HG03175 (cell line): ENCODE results near the gene GMPR2.
"Not testable (repeated sequence)": the region's sequence is repeated elsewhere in the genome, so short reads cannot be mapped to it uniquely, and the experiment has no call there.

Experiments used
- ATAC-seq: cut with Tn5 transposase; IDR thresholded peaks from one replicate; pipeline ENCODE4 v1.9.1; 2021; ENCODE audit warnings: mild to moderate bottlenecking, moderate library complexity; ENCODE audit not compliant: unreplicated experiment

The GMPR2 gene

DNA sequence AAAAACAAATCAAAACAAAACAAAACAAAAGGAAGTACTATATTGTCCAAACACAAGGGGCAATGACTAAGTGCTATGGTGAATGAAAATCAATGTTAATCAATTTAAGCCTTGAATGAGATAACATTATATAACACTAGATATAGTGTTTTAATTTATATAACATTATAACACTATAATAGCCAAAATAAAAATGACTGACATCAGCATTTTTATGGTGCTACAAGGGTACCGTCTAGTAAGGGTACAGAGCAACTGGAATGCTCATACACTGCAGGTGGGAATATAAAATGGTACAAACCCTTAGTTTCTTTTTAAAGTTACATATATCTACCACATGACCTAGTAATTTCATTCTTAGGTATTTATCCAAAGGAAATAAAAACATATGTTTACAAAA is 6.3 kb upstream of the GMPR2 start:
- no peak for ATAC-seq

DNA sequence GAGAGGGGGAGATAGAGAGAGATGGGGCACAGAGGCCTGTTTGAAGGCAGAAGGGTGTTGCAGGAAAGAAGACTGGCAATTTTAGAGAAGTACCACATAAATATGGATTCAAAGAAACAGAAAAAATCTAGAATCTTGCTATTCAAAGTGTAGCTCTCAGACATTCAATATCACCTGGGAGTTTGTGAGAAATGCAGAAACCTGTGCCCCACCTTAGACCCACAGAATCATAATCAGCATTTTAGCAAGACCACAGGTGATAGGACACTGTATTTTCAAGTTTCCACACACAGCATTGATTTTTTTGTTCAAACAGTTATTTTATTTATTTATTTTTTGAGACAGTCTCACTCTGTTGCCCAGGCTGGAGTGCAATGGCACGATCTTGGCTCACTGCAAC is 3.8 kb upstream of the GMPR2 start:
- no peak for ATAC-seq

GRCh38 chr14:24231263-24232120 is 1.2 kb upstream of the GMPR2 start:
- peak; percentile 11 for ATAC-seq

- peak; percentile 79 for ATAC-seq
Measured at GRCh38 chr14:24232121-24232644, 546 bp upstream of the GMPR2 start, which contains the start of gene NEDD8. TSS of gene NEDD8 (minus strand) at chr14:24232367. CDS start at chr14:24232267, 100 bp downstream.

- ATAC-seq, result no peak
Measured at GRCh38 chr14:24233538-24233866, 773 bp downstream of the GMPR2 start.

DNA sequence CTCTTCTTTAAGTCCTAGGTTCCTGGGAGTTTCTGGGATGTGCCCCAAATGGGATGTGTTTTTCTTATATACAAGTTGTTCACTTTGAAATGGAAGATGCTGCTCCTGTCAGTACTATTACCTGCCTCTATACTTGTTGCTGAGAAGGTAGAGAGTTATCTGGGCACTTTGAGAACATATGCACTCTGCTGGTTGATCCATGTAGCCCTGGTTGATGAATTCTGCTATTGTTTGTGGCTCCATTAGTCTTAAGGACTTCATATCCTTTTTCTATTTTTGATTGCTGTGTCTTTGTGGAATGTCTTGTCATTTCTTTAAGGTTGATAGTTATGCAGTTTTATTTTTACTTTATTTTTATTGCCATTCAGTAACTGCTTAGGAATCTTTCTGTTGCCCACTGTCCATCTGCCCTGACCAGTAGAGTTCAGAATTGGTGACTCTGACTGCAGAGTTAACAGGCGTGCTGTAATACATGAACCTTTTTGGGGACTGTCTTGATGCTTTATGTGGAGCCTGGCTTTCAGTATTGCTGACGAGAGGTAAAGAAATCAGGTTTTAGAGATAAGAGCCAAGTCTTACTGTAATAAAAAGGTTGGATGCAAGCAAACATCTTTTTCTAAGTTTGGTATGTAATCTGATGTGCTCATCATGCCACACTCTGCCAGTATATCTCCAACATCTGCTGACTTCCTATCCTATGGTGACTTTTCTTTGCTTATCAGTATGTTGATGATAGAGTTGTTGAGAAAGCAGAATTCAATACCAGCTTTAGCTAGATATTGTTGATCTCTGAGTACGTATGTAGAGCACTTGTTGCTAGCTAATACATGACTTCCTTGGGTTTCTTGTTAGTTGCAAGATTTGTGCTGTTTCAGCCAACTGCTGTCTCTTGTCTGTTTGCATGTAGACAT is 1.6 kb downstream of the GMPR2 start:
- no peak for ATAC-seq

DNA sequence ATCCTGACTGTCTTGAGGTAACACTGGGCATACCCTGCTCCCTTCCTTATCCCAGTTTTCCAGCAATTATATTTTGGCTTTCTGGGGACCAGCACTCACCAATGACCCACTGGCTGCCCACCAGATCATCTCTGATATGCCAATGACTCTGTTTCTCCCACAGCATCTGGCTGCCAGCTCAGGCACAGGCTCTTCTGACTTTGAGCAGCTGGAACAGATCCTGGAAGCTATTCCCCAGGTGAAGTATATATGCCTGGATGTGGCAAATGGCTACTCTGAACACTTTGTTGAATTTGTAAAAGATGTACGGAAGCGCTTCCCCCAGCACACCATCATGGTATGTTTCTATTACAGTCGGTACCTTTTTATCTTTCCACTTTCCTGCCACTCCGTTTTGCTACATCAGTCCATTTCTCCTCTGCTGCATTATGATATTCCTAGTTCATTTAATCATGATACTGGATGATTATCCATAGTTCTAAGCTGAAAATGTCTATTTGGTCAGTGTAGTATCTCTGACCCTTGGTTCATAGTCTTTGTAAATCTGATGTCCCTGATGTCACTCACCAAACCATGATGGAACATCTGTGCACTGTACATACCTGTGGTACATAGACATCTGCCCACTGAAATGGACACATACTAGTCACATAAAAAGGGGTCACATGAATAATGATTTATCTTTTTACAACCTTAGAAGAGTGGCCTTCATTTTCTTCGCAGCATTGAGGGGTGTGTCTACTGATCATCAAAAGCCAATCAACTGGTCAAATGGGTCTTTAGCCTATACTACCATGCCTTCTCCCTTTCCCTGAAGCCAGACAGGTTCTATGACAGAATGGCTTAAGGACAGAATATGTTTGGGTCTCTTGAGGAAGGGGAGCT is 3.3 kb downstream of the GMPR2 start:
- no peak for ATAC-seq

DNA sequence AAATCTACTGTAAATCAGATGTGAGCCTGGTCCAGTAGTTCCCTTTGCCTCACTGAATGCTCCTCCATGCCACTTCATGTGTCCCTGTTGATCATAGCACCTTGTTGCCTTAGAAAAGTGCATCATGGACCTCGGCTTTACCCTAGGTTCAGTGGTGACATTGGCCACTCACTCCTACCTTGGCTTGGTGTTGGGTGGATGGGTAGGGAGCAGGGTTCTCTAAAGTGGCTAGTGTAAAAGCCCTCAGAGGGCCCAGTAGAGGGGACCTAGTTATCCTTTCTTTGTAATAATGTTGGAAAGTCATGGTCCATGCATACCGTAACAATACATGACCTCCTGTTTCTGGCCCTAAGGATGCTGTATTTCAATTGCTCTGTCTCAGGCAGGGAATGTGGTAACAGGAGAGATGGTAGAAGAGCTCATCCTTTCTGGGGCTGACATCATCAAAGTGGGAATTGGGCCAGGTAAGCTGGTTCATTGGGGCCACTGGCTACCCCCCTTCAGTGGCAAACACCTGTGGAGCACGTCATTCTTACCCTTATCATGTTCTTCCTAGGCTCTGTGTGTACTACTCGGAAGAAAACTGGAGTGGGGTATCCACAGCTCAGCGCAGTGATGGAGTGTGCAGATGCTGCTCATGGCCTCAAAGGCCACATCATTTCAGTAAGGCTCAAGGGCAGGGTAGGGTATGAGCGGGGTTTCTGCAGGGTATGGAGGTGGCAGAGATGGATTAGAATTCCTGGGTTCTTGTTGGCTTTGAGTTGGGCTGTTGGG is 4.1 kb downstream of the GMPR2 start:
- no peak for ATAC-seq

DNA sequence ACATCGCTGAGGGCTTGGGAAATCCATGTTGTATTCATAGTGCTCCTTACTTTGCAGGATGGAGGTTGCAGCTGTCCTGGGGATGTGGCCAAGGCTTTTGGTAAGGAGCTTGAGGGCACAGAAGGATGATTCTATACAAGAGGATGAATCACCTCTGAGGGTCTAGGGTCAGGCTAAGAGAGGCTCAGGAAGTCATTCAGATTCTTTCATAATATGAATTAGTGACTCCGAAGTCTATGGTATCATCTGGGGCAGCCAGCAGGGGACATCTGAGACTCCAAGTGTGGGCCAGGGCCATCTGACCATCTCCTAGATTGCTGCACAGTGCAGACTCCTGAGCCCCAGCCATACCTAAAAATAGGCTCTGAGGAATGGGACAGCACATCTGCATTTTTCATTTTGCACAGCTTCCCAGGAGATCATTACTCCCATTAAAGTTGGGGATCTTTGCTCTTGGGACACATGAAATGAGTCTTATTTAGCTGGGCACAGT is 4.8 kb downstream of the GMPR2 start:
- ATAC-seq, result no peak

DNA sequence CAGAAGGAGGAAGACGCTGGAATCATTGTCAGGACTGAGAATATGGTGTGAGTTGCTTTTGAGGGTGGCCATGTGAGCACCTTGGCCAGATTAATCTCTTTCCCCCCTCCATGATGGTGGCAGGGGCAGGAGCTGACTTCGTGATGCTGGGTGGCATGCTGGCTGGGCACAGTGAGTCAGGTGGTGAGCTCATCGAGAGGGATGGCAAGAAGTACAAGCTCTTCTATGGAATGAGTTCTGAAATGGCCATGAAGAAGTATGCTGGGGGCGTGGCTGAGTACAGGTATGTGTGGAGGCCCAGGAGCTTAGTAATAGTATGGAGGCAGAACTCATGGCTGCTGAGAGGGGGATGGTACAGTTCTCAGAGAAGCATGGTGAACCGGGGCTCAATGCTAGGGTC is 5.4 kb downstream of the GMPR2 start:
- ATAC-seq, result no peak

- ATAC-seq, result no peak
Measured at GRCh38 chr14:24238527-24239037, 5.9 kb downstream of the GMPR2 start.

- no peak for ATAC-seq
Measured at GRCh38 chr14:24240110-24240918, 7.6 kb downstream of the GMPR2 start.

GRCh38 chr14:24241829-24242443 is 9.2 kb downstream of the GMPR2 start:
- ATAC-seq, result peak; percentile 74

- ATAC-seq, result no peak
Measured at GRCh38 chr14:24243336-24243836, 10.7 kb downstream of the GMPR2 start.

DNA sequence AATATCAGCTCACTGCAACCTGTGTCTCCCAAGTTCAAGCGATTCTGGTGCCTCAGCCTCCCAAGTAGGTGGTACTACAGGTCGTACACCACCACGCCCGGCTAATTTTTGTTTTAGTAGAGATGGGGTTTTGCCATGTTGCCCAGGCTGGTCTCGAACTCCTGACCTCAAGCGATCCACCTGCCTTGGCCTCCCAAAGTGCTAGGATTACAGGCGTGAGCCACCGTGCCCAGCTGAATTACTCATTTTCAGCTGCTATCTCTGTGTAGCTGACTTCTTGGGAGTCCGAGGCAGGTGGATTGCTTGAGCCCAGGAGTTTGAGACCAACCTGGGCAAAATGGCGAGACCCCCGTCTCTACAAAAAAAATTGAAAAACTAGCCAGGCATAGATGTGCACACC is 12.6 kb downstream of the GMPR2 start:
- not testable (repeated sequence) for ATAC-seq

DNA sequence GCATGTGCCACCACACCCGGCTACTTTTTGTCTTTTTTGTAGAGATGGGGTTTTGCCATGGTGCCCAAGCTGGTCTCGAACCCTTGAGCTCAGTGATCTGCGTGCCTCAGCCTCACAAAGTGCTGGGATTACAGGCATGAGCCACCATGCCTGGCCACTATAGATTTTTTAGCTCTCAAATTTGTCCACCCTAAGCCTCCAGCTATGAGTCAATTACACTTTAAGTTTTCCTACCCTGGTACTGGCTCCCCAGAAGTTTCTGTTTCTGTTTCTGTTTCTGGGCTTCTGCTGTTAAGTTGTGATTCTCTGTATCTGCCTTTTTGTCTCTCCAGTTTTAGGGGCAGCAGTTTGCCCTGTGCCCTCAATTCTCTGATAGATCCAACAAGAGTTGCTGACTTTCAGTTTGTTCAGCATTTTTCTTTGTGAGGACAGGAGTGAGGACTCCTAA is 14.1 kb downstream of the GMPR2 start:
- ATAC-seq, result no peak

GRCh38 chr14:24247422-24247821 is 14.7 kb downstream of the GMPR2 start:
- no peak for ATAC-seq
